HEK293 (cell line): Measurements from ENCODE around the gene STARD9.

Experiments
- CTCF ChIA-PET: fragments of 350-600 bp; formaldehyde crosslinking; extraction: SDS; loops from one replicate; lab custom pipeline; 2021; ENCODE audit warnings: antibody characterized with exemption; lab: Yijun Ruan, JAX
- POLR2A ChIA-PET: fragments of 300-600 bp; formaldehyde crosslinking; extraction: SDS; loops from one replicate; lab custom pipeline; 2020; ENCODE audit warnings: antibody characterized with exemption, inconsistent platforms; lab: Yijun Ruan, JAX
- H3K27ac ChIP-seq: fragments of 200-500 bp; sonication (Bioruptor generic); 2 replicates; pipeline ENCODE4 v1.5.1; 2014; ENCODE audit warnings: low read depth, low read length, control low read depth, inconsistent platforms; ENCODE audit errors: extremely low read depth
- H3K36me3 ChIP-seq, 2 experiments: fragments of 200-500 bp in 1 of 2; sonication (Bioruptor generic) in 1 of 2; 1 replicate in 1 of 2; 2 replicates in 1 of 2; pipeline ENCODE4 v1.5.1; 2014 to 2017; ENCODE audit warnings: inconsistent platforms in 2 of 2, low read length in 2 of 2; ENCODE audit not compliant: control insufficient read depth in 2 of 2, insufficient read depth in 1 of 2
- H3K4me1 ChIP-seq: fragments of 200-500 bp; sonication (Bioruptor generic); 2 replicates; pipeline ENCODE4 v1.5.1; 2014; ENCODE audit warnings: mild to moderate bottlenecking, low read length, inconsistent platforms; ENCODE audit not compliant: control insufficient read depth, insufficient read depth
- H3K4me3 ChIP-seq: 2 replicates; pipeline ENCODE4 v1.5.1; 2011; ENCODE audit warnings: low read depth, mild to moderate bottlenecking, control low read depth, low read length, moderate library complexity
- H3K9me3 ChIP-seq: fragments of 200-500 bp; sonication (Bioruptor generic); 2 replicates; pipeline ENCODE4 v1.5.1; 2014; ENCODE audit warnings: low read depth, low read length, inconsistent platforms; ENCODE audit not compliant: control insufficient read depth, insufficient read depth
- GLIS1 ChIP-seq: fragments of 450-650 bp; formaldehyde crosslinking; IDR thresholded peaks from 2 replicates; pipeline ENCODE4 v1.5.1; 2016; ENCODE audit warnings: missing biosample characterization, missing genetic modification characterization
- HOXC10 ChIP-seq: sonication (generic); formaldehyde crosslinking; IDR thresholded peaks from 2 replicates; pipeline ENCODE4 v1.8.1; 2023; ENCODE audit warnings: mild to moderate bottlenecking, missing genetic modification reagents
- IKZF3 ChIP-seq: fragments of 450-650 bp; IDR thresholded peaks from 2 replicates; pipeline ENCODE4 v1.5.0; 2018; ENCODE audit warnings: missing biosample characterization, mild to moderate bottlenecking, missing genetic modification characterization, moderate library complexity
- KLF16 ChIP-seq: fragments of 450-650 bp; formaldehyde crosslinking; IDR thresholded peaks from 2 replicates; pipeline ENCODE4 v1.5.1; 2017; ENCODE audit warnings: missing biosample characterization, missing genetic modification characterization
- OSR2 ChIP-seq: fragments of 450-650 bp; formaldehyde crosslinking; IDR thresholded peaks from 2 replicates; pipeline ENCODE4 v1.5.1; 2016; ENCODE audit warnings: missing biosample characterization, missing genetic modification characterization
- SCRT1 ChIP-seq: fragments of 450-650 bp; formaldehyde crosslinking; IDR thresholded peaks from 2 replicates; pipeline ENCODE4 v1.5.1; 2016; ENCODE audit warnings: missing biosample characterization, missing genetic modification characterization, borderline replicate concordance
- SP3 ChIP-seq: fragments of 450-650 bp; formaldehyde crosslinking; IDR thresholded peaks from 2 replicates; pipeline ENCODE4 v1.5.1; 2016; ENCODE audit warnings: missing biosample characterization, missing genetic modification characterization
- TCF7L2 ChIP-seq: IDR thresholded peaks from 2 replicates; pipeline ENCODE4 v1.6.1; 2011; ENCODE audit warnings: low read depth, mild to moderate bottlenecking, inconsistent platforms, low read length, moderate library complexity, borderline replicate concordance
- ZBTB1 ChIP-seq: fragments of 450-650 bp; formaldehyde crosslinking; IDR thresholded peaks from 2 replicates; pipeline ENCODE4 v1.5.1; 2016; ENCODE audit warnings: missing biosample characterization, missing genetic modification characterization
- ZFP37 ChIP-seq: fragments of 450-650 bp; formaldehyde crosslinking; IDR thresholded peaks from 2 replicates; pipeline ENCODE4 v1.5.1; 2016; ENCODE audit warnings: missing biosample characterization, missing genetic modification characterization
- ZIC2 ChIP-seq: fragments of 450-650 bp; formaldehyde crosslinking; IDR thresholded peaks from 2 replicates; pipeline ENCODE4 v1.5.1; 2016; ENCODE audit warnings: missing biosample characterization, missing genetic modification characterization
- ZNF121 ChIP-seq: fragments of 450-650 bp; formaldehyde crosslinking; IDR thresholded peaks from 2 replicates; pipeline ENCODE4 v1.5.1; 2016; ENCODE audit warnings: missing biosample characterization, missing genetic modification characterization
- ZNF174 ChIP-seq: fragments of 450-650 bp; formaldehyde crosslinking; IDR thresholded peaks from 2 replicates; pipeline ENCODE4 v1.5.0; 2017; ENCODE audit warnings: missing biosample characterization, mild to moderate bottlenecking, missing genetic modification characterization
- ZNF211 ChIP-seq: fragments of 450-650 bp; formaldehyde crosslinking; IDR thresholded peaks from 2 replicates; pipeline ENCODE4 v1.5.1; 2016; ENCODE audit warnings: low read depth, missing biosample characterization, missing genetic modification characterization
- ZNF248 ChIP-seq: fragments of 450-650 bp; formaldehyde crosslinking; IDR thresholded peaks from 2 replicates; pipeline ENCODE4 v1.5.1; 2017; ENCODE audit warnings: missing biosample characterization, missing genetic modification characterization
- ZNF274 ChIP-seq, 2 experiments: fragments of 200-500 bp in 1 of 2; fragments of 450-650 bp in 1 of 2; sonication (Bioruptor generic) in 1 of 2; formaldehyde crosslinking in 1 of 2; IDR thresholded peaks; 2 replicates each; pipeline versions ENCODE4 v1.5.1 to v1.6.1; 2014 to 2016; ENCODE audit warnings: borderline replicate concordance in 1 of 2, inconsistent platforms in 1 of 2, low read length in 1 of 2, missing biosample characterization in 1 of 2, missing genetic modification characterization in 1 of 2
- ZNF571 ChIP-seq: fragments of 450-650 bp; formaldehyde crosslinking; IDR thresholded peaks from 2 replicates; pipeline ENCODE4 v1.5.0; 2017; ENCODE audit warnings: missing biosample characterization, missing genetic modification characterization
- TF ChIP-seq, protein P1 (sequence below): fragments of 450-650 bp; formaldehyde crosslinking; IDR thresholded peaks from 2 replicates; pipeline ENCODE4 v1.5.1; 2016; ENCODE audit warnings: missing biosample characterization, missing genetic modification characterization
- TF ChIP-seq, protein P2 (sequence below): fragments of 450-650 bp; formaldehyde crosslinking; IDR thresholded peaks from 2 replicates; pipeline ENCODE4 v1.5.1; 2016; ENCODE audit warnings: missing biosample characterization, missing genetic modification characterization
- TF ChIP-seq, protein P3 (sequence below): fragments of 450-650 bp; formaldehyde crosslinking; IDR thresholded peaks from 2 replicates; pipeline ENCODE4 v1.5.1; 2017; ENCODE audit warnings: missing biosample characterization, missing genetic modification characterization
- TF ChIP-seq, protein P4 (sequence below): fragments of 450-650 bp; formaldehyde crosslinking; IDR thresholded peaks from 2 replicates; pipeline ENCODE4 v1.5.1; 2017; ENCODE audit warnings: missing biosample characterization, missing genetic modification characterization

Gene STARD9

DNA sequence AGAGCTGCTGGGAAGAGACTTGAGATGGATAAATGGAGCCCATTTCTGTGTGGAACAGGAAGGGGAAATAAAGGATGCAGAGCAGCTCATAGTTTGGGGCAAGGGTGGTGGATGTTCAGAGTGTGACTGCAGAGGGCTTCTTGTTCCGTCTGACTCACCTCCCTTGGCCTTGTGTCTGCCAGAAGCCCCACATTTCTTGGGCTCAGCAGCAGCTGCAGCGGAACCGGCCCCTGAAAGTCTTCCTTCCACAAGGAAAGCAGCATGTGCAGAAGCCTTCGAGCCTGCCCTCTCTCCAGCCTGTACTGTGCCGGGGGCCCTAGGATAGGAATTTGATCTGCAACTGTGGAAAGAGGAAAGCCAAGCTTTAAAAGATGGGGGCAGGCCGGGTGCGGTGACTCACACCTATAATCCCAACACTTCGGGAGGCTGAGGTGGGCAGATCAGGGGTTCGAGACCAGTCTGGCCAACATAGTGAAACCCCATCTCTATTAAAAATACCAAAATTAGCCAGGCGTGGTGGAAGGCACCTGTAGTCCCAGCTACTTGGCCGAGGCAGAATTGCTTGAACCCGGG is 150.0 kb downstream of the STARD9 start:
- H3K27ac ChIP-seq, result no peak overlapping the region
- no peaks in the 10 kb centered on the region for H3K4me1 ChIP-seq
- ChIA-PET CTCF (interaction anchor here (0.5 to 1.2 kb wide), 2 partner anchors 10 to 202 kb away, joined by 4 read pairs; no protein-coding TSS in a partner anchor), POLR2A (no interaction called here)
- peaks cover 3 to 88% of the 10 kb centered on the region in 2 experiments for H3K36me3 ChIP-seq
- no peak overlapping the region for H3K4me3 ChIP-seq
- no peak for TF ChIP-seq SCRT1 (tag by site-specific recombination)
- TF ChIP-seq, protein P1, sequence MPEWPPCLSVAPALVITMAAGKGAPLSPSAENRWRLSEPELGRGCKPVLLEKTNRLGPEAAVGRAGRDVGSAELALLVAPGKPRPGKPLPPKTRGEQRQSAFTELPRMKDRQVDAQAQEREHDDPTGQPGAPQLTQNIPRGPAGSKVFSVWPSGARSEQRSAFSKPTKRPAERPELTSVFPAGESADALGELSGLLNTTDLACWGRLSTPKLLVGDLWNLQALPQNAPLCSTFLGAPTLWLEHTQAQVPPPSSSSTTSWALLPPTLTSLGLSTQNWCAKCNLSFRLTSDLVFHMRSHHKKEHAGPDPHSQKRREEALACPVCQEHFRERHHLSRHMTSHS (tag by site-specific recombination), result no peak
- TF ChIP-seq KLF16 (tag by site-specific recombination), result no peak
- no peak for TF ChIP-seq ZBTB1 (tag by site-specific recombination)
- no peak for TF ChIP-seq SP3 (tag by site-specific recombination)
- H3K9me3 ChIP-seq, result no peaks in the 10 kb centered on the region

DNA sequence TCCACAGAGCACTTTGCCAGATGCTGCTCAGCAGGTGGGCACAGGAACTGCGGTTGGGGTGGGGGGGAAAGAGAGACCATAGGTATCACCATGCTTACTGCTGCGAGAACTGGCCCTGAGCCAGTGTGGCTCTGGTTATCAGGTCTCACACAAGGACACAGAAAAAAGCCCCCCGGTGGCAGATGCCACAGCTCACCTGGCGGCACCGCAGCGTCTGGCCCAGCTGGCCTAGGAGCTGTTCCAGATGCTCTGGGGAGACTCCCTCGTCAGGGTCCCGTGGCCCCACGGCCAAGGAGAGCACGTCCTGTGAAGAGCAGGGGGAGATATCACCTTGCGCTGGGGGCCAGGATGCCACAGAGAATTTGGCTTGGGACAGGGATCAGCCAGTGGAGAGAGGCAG is 150.7 kb downstream of the STARD9 start:
- Histone ChIP-seq H3K4me3 (no peak overlapping the region), H3K36me3 (peaks cover 5 to 90% of the 10 kb centered on the region in 2 experiments), H3K4me1 (no peaks in the 10 kb centered on the region), H3K9me3 (no peaks in the 10 kb centered on the region), H3K27ac (no peak overlapping the region)
- TF ChIP-seq ZNF571 (tag by site-specific recombination) (no peak), TCF7L2 (no peak), IKZF3 (tag by site-specific recombination) (no peak), ZNF211 (tag by site-specific recombination) (no peak), HOXC10 (no peak), ZIC2 (tag by site-specific recombination) (no peak), ZNF248 (tag by site-specific recombination) (no peak), GLIS1 (no peak), OSR2 (no peak), ZFP37 (tag by site-specific recombination) (no peak), ZNF274 (IDR thresholded peaks at IDR 0.05; ENCODE audit: low read length) (no peak), ZNF274 (tag by site-specific recombination; IDR thresholded peaks at IDR 0.05; ENCODE audit: borderline replicate concordance) (no peak), ZNF121 (tag by site-specific recombination) (no peak), ZNF174 (no peak), SCRT1 (tag by site-specific recombination) (no peak)
- TF ChIP-seq, protein P2, sequence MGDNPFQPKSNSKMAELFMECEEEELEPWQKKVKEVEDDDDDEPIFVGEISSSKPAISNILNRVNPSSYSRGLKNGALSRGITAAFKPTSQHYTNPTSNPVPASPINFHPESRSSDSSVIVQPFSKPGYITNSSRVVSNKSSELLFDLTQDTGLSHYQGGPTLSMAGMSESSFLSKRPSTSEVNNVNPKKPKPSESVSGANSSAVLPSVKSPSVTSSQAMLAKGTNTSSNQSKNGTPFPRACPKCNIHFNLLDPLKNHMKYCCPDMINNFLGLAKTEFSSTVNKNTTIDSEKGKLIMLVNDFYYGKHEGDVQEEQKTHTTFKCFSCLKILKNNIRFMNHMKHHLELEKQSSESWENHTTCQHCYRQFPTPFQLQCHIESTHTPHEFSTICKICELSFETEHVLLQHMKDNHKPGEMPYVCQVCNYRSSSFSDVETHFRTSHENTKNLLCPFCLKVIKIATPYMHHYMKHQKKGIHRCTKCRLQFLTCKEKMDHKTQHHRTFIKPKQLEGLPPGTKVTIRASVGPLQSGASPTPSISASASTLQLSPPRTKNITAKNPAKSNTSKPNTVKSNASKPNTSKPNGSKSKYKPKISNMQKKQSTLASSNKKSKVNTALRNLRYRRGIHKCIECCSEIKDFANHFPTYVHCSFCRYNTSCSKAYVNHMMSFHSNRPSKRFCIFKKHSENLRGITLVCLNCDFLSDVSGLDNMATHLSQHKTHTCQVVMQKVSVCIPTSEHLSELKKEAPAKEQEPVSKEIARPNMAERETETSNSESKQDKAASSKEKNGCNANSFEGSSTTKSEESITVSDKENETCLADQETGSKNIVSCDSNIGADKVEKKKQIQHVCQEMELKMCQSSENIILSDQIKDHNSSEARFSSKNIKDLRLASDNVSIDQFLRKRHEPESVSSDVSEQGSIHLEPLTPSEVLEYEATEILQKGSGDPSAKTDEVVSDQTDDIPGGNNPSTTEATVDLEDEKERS (tag by site-specific recombination), result no peak
- TF ChIP-seq, protein P1 (tag by site-specific recombination), result no peak
- TF ChIP-seq, protein P3, sequence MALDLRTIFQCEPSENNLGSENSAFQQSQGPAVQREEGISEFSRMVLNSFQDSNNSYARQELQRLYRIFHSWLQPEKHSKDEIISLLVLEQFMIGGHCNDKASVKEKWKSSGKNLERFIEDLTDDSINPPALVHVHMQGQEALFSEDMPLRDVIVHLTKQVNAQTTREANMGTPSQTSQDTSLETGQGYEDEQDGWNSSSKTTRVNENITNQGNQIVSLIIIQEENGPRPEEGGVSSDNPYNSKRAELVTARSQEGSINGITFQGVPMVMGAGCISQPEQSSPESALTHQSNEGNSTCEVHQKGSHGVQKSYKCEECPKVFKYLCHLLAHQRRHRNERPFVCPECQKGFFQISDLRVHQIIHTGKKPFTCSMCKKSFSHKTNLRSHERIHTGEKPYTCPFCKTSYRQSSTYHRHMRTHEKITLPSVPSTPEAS (tag by site-specific recombination), result no peak
- TF ChIP-seq, protein P4, sequence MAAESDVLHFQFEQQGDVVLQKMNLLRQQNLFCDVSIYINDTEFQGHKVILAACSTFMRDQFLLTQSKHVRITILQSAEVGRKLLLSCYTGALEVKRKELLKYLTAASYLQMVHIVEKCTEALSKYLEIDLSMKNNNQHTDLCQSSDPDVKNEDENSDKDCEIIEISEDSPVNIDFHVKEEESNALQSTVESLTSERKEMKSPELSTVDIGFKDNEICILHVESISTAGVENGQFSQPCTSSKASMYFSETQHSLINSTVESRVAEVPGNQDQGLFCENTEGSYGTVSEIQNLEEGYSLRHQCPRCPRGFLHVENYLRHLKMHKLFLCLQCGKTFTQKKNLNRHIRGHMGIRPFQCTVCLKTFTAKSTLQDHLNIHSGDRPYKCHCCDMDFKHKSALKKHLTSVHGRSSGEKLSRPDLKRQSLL, result no peak
- POLR2A ChIA-PET, result no interaction called here
- CTCF ChIA-PET, result interaction anchor here (0.5 kb wide), 1 partner anchor 201 kb away, joined by 4 read pairs; no protein-coding TSS in a partner anchor
